NCI-H69 (cell line): ENCODE data around the gene LPCAT1.
A peak's percentile ranks its signal among the peaks of the same experiment; 100 is the strongest.
"Not testable (repeated sequence)": the region's sequence is repeated elsewhere in the genome, so short reads cannot be mapped to it uniquely, and the experiment has no call there.

Source experiments
- DNase-seq: peaks from one replicate; lab custom pipeline; 2025; lab: John Stamatoyannopoulos, UW

LPCAT1 gene, protein sequence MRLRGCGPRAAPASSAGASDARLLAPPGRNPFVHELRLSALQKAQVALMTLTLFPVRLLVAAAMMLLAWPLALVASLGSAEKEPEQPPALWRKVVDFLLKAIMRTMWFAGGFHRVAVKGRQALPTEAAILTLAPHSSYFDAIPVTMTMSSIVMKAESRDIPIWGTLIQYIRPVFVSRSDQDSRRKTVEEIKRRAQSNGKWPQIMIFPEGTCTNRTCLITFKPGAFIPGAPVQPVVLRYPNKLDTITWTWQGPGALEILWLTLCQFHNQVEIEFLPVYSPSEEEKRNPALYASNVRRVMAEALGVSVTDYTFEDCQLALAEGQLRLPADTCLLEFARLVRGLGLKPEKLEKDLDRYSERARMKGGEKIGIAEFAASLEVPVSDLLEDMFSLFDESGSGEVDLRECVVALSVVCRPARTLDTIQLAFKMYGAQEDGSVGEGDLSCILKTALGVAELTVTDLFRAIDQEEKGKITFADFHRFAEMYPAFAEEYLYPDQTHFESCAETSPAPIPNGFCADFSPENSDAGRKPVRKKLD

GRCh38 chr5:1523793-1524480 lies at the start of gene LPCAT1:
LPCAT1 (minus strand) TSS chr5:1523960; CDS start chr5:1523844, 116 bp downstream.
- DNase-seq = peak; percentile 90

- DNase-seq = not testable (repeated sequence)
Observed at GRCh38 chr5:1571875-1572274, 48.1 kb upstream of the LPCAT1 start.

- DNase-seq = peak; percentile 9
Observed at GRCh38 chr5:1570975-1571374, 47.2 kb upstream of the LPCAT1 start.

GRCh38 chr5:1568201-1568979 lies 44.6 kb upstream of the LPCAT1 start:
- no peak for DNase-seq

- not testable (repeated sequence) for DNase-seq
Observed at GRCh38 chr5:1567527-1568200, 43.9 kb upstream of the LPCAT1 start.

DNA sequence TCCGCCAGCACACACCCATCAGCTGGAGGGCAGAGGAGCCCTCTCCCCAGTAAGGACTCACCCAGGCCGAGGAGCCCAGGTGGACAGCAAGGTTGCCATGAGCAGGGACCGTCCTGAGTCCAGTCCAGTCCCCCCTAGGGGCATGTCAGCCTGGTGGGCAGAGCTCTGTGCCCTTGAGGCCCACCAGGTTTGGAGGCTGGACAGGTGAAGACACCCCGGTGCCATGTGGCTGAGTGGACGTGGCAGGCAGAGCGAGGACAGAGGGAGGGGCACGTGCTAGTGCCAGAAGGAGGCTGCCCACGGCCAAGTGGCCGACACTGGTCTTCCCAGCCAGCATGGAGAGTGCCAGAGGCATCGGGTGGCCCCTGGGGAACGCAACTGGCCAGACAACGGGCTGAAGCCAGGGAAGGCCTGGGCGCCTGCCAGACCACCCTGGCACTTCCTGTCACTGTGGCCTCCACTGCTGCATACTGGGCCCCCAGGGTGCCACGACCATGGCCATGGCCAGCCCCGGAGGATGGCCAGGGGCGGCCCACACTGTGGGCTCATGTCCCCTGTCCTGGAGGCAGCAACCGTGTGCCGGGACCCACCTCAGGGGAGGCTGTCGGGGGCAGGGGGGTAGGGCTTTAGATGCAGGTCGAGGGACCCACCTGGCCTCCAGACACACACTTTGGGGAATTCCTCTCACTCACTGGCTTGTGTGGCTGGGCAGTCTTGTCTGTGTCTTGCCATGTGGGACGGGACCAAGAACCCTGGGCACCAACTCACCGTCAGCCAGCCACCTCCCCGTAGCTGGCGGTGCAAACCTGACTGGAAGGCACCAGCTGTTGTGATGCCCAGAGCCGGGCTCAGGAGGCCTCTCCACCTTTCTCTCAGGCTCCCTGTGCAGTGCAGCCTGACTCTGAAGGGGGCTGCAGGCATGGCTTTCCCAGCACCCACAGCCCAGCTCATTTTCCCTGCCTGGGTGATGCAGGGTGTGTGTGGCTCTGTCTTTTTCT lies 42.3 kb upstream of the LPCAT1 start:
- no peak for DNase-seq

DNA sequence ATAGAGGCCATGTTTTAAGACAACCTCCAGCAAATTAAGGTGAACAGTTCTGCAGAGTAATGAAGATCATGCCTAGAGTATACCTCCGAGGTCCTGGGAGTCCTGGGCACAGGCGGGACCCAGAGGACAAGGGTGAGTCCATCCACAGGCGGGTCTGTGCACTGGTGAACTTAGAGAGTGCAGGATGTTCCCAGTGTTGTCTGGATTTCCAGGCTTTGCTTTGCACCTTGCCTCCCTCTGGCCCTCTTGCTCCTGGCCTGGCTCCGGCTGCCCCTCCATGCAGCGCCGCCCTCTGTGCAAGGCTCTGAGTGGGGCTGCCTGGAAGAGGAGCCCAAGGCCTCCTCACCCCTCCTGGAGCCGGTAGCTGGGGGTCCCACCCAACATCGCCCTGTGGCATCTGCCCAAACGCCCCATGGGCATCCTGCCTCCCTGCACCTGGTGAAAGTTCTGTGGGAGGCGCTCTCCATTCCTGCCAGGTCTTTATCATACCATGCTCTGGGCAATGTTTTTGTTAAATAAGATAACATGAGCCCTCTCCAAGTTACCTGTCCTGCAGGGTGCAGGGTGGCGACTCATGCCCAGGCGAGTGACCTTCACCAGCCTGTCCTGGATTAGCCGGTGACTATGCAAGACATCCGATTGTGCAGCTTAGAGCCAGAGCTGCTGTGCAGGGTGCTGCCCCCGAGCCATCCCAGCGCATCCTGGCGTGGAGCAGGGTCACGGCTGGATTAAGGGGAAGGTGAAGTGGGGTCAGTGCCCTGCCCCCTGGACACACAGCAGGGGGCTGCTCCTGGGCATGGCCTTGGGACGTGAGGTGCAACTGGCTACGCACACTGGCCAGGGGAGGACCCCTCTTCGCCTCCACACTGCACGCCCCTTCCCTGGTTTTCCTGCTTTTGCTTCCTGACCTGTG lies 41.3 kb upstream of the LPCAT1 start:
- DNase-seq = no peak

DNA sequence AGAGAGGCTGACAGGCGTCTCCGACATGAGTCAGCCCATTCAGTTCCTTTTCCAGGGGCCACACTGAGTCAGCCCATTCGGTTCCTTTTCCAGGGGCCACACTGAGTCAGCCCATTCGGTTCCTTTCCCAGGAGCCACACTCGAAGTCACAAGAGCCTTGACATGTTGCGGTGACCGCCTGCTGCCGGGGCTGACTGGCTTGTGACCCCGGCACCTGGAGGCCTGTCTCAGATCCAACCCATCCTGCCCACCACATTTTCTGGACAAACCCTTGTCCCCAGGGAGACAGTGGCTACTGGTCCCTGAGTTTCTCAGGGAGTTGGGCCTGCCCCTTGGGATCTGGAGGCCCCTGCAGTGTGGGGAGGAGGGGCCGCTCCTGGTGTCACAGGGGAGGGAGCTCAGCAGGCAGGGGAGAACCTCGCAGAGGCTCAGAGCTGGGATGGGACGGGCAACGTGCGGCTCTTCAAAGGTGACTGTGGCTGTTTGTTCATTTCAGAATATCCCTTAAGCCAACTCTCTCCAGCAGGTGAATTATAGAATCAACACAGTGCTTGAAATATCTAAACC lies 40.5 kb upstream of the LPCAT1 start:
- no peak for DNase-seq

DNA sequence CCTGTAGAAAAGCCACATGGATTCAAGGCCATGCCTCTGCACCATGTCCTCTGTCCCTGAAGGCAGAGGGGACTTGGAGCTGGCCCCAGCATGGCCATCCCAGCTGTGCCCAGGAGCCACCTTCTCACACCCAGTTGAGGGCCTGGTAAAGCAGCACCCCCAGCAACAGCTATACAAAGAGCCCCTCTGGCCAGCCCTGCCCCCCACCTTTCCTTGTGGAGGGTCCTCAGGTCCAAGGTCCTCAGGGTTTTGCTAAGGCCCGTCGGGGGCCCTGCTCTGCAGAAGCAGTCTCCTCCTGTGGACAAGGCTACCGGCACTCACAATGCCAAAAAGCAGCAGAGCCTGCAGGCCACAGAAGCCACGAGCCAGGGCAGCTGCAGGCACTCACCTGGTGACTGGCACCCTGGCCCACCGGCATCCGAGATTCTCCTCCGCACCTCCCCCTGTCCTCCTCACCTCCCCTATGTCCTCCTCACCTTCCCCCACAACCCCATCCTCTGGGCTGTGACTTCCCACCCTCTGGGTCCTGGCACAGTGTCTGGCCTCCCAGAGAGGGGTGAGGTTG lies 39.9 kb upstream of the LPCAT1 start:
- no peak for DNase-seq

- DNase-seq = no peak
Observed at GRCh38 chr5:1563051-1563461, 39.3 kb upstream of the LPCAT1 start.

DNA sequence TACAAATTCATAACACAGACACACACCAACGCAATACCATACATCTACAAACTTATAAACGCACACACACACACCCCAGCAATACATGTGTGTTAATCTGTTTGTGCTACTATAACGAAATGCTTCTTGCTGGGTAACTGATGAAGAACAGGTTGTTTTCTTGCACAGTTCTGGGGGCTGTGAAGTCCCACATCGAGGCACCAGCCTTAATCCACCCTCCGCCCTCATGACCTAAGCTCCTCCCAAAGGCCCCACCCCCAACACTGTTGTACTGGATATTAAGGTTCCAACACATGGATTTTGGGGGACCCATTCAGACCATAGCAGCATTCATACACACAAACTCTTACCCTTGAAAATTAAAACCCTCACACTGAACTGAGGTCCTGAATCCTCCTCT lies 38.8 kb upstream of the LPCAT1 start:
- no peak for DNase-seq

DNA sequence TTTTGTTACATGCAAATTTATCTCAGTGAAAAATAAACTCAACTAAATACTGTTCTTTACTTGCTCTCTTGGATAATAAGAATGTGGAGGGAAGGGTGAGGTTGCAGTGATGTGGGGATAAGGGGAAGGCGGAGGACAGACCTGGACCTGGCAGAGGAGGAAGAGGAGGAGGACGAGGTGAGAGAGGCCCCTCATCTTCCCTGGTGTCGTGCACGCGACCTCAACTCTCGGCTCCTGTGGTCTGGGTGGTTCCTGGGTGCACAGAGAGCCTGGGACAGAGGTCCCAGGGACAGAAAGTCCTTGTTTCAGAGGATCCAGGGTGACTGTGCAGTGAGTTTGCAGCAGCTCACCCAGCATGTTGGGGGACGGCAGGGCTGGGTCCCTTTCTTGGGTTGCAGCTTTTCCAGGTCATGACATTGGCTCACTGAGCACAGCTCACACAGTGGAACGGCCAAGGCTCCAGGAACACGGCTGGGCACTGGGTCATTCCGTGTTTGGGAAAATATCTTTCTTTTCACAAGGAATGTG lies 37.7 kb upstream of the LPCAT1 start:
- no peak for DNase-seq

GRCh38 chr5:1560499-1560898 lies 36.7 kb upstream of the LPCAT1 start:
- not testable (repeated sequence) for DNase-seq

DNA sequence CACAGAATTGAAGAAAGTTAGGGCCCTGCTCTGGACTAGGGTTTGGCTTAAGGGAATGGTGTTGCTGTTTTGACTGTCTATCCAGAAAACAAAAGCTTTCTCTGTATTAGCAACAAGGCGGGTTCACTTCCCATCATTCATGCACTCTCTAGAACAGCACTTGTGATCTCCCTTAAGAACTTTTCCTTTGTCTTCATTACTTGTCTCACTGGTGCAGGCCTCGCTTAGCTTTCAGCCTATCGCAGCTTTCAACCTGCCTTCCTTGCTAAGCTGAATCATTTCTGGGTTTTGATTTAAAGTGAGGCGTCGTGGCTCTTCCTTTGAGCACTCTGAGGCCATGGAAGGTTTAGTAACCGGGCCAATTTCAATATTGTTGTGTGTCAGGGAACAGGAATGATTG lies 35.2 kb upstream of the LPCAT1 start:
- DNase-seq = no peak

DNA sequence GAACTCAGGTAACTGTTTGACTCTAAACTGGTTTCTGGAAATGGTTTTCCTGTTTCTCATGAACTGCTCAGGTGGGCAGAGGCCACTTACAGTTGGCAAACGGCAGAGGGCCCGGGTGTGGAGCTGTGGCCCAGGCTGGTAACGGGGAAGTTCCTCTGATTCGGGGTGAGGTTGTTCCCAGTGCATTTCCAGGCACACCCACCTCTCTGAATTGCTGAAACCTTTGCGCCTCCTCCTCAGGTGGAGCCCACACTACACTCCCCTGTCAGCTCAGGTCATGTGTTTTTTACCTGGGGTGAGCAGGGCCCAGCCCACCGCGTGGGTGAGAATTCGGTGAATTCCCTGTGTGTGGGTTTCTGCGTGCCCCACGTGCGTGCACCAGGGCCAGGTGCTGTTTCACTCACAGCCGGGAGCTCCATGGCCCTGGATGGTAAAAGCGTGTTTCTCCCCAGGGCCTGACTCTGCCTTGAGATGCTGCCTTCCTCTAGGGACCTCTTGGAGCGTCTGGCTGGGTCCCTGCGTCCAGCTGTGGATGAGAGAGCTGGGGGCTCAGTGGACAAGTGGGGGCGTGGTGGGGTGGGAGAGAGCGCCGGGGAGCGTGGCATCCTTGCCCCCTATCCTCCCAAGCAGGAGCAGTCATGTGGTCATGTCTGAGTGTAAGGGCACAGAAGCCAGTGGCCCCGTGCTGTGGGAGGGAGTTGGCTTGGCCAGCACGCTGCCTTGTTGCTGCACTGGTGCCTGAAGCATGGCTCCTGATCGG lies 33.5 kb upstream of the LPCAT1 start:
- DNase-seq = no peak

DNA sequence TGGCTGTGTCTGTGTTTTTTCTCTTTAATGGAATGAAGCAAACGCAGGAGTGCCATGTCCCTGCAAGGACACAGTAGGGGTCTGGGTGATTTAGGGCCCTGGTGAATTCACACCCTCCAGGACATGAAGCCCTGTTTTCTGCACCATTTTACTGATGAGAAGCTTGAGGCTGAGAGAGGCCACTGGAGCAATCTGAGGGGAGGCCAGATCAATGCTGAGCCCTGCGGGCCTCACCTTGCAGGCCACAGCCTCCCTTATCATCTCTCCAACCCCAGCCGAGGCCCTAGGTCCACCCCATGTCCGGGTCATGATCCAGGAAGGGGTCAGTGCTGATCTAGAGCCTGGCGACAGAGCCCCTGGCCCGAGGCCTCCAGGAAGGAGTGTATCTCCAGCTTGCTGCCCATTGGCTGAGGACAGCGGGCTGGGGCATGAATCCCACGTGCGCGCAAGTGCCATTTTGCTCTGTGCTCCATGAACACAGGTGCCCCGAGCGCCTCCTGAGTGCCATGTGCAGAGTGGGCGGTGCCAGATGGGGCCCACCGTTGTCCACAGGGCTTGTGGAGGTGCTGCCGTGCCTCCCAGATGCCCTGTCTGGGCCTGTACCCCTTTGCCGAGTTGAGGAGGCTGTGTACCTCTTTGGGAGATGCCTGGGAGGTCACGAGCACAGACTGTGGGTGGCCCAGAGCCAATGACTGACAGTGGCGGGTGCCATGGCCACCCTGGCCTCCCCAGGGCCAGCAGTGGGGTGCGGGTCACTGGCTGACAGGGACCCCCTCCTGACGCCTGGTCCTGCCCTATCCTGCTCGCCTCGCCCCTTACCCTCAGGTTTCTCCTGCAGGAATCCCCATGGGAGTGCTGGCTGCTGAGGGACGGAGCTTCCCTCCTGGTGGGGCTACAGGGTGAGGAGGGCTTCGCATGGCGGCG lies 32.3 kb upstream of the LPCAT1 start:
- DNase-seq = no peak
